ENCODE results near the gene RNF123.

Gene RNF123

DNA sequence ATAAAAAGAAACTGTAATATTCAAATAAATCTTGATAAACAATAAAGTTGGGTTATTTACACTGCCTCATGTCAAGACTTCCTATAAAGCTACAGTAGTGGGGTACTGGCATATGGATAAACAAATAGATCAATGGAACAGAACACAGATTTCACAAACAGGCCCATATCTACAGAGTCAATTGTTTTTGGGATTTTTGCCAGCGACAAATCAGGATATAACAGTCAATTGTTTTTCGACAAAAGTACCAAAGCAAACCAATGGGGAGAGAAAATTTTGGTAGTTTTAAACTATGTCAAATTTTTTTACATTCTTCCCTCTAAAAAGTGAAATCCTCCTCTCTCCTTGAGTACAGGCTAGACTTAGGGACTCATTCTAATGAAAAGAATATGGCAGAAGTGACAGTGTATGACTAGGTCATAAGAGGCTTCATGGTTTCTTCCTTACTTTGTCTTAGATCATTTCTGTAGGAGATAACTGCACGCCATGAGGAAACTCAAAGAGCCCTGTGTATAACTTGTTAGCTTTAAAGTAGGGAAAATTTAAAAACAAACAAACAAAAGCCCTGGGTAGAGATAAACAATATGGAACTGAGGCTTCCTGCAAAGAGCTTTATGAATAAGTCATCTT is 80.0 kb downstream of the RNF123 start:
- no peak overlapping the region for H2AFZ ChIP-seq
- no peaks in the 10 kb centered on the region for H3K36me3 ChIP-seq (ENCODE audit: control insufficient read depth, insufficient read depth, low read length)
- peaks cover 49% of the 10 kb centered on the region for H3K79me2 ChIP-seq
- H3K27ac ChIP-seq, result no peak overlapping the region
- no peak overlapping the region for H3K9ac ChIP-seq
- TF ChIP-seq CTCF (IDR thresholded peaks at IDR 0.05), result no peak
- H3K9me3 ChIP-seq (ENCODE audit: control insufficient read depth, low read length), result no peaks in the 10 kb centered on the region
- no peak overlapping the region for H3K4me3 ChIP-seq (ENCODE audit: low read depth, low read length)
- H3K27me3 ChIP-seq (ENCODE audit: control insufficient read depth, insufficient read depth, low read length), result no peaks in the 10 kb centered on the region
- no peaks in the 10 kb centered on the region for H3K4me1 ChIP-seq
- no peak overlapping the region for H3K4me2 ChIP-seq (ENCODE audit: low read length)

- TF ChIP-seq CTCF (IDR thresholded peaks at IDR 0.05), result no peak
- no peaks in the 10 kb centered on the region for H3K4me1 ChIP-seq
- no peaks in the 10 kb centered on the region for H3K27me3 ChIP-seq (ENCODE audit: control insufficient read depth, insufficient read depth, low read length)
- H3K4me2 ChIP-seq (ENCODE audit: low read length), result no peak overlapping the region
- H3K4me3 ChIP-seq (ENCODE audit: low read depth, low read length), result no peak overlapping the region
- H3K9me3 ChIP-seq (ENCODE audit: control insufficient read depth, low read length), result no peaks in the 10 kb centered on the region
- no peaks in the 10 kb centered on the region for H3K36me3 ChIP-seq (ENCODE audit: control insufficient read depth, insufficient read depth, low read length)
- H2AFZ ChIP-seq, result no peak overlapping the region
- H3K27ac ChIP-seq, result no peak overlapping the region
- peaks cover 48% of the 10 kb centered on the region for H3K79me2 ChIP-seq
- H3K9ac ChIP-seq, result no peak overlapping the region
Observed at GRCh38 chr3:49769926-49770325, 80.6 kb downstream of the RNF123 start.

All from parathyroid adenoma (tissue), 2 donors.